Measurements from ENCODE around the gene ACAD9.

The ACAD9 gene

DNA sequence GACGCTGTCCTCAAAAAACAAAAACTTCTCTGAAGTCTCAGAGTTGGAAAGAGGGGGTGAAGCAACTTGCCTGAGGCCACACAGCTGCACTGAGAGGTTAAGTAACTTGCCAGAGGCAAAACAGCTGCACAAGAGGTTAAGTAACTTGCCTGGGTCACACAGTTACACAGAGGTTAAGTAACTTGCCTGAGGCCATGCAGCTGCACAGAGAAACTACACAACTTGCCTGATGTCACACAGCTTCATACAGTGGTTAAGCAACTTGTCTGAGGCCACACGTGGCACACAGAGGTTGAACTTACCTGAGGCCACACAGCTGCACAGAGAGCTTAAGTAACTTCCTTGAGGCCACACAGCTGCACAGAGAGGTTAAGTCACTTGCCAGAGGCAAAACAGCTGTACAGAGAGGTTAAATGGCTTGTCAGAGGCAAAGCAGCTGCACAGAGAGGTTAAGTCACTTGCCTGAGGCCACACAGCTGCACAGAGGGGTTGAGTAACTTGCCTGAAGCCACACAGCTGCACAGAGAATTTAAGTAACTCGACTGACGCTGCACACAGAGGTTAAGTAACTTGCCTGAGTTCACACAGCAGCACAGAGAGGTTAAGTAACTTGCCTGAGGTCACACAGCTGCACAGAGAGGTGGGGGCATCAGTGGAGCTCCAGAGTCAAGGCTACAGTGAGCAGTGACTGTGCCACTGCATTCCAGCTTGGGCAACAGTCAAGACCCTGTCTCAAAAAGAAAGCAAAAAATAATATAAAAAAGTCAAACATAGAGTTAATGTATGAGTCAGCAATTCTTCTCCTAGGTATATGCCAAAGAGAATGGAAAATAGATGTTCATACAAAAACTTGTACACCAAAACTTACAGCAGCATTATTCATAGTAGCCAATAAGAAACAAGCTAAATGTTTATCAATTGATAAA is 12.0 kb upstream of the ACAD9 start:
- Histone ChIP-seq H3K27me3 (ENCODE audit: control insufficient read depth in 1 of 2, insufficient read depth in 1 of 2, low read length in 2 of 2) (no peaks in the 10 kb centered on the region), H2AFZ (ENCODE audit: low read depth, low read length) (no peak overlapping the region), H3K9ac (ENCODE audit: low read length) (no peak overlapping the region), H3K18ac (ENCODE audit: low read depth in 1 of 2, low read length in 2 of 2) (no peak overlapping the region), H2BK120ac (ENCODE audit: low read depth, low read length) (no peak overlapping the region), H2BK15ac (ENCODE audit: low read depth, poor library complexity, severe bottlenecking) (no peak overlapping the region), H3K4me3 (ENCODE audit: insufficient read depth in 1 of 2, low read depth in 1 of 2, low read length in 2 of 2) (no peak overlapping the region), H3K36me3 (ENCODE audit: control insufficient read depth in 1 of 2, insufficient read depth in 2 of 2, low read depth in 1 of 2, low read length in 2 of 2) (no peaks in the 10 kb centered on the region), H3K79me1 (replicated peaks; ENCODE audit: low read length, poor library complexity, severe bottlenecking) (no peaks in the 10 kb centered on the region), H2BK5ac (ENCODE audit: low read depth, low read length, poor library complexity, severe bottlenecking) (no peak overlapping the region), H3K27ac (ENCODE audit: low read length, poor library complexity, severe bottlenecking) (no peak overlapping the region), H3K9me3 (ENCODE audit: control insufficient read depth, low read length) (no peaks in the 10 kb centered on the region), H3K4ac (ENCODE audit: low read depth in 1 of 2, low read length in 2 of 2) (no peak overlapping the region), H4K91ac (ENCODE audit: low read length) (no peak overlapping the region), H2BK12ac (ENCODE audit: low read length in 2 of 2) (no peak overlapping the region), H3K14ac (ENCODE audit: low read length in 2 of 2) (no peak overlapping the region), H3K4me1 (ENCODE audit: control insufficient read depth, insufficient read depth, low read depth, low read length) (peaks cover 1% of the 10 kb centered on the region), H2AK5ac (ENCODE audit: low read length, severe bottlenecking) (no peak overlapping the region), H4K8ac (ENCODE audit: low read length) (no peak overlapping the region), H3K4me2 (ENCODE audit: low read length, poor library complexity, severe bottlenecking) (no peak overlapping the region), H3K23ac (ENCODE audit: low read length in 2 of 2) (peak overlapping the region in 1 of 2 experiments; percentile 31)
- DNase-seq = peak; percentile 83
- WGBS = 73% methylated on average over 4 of the region's 4 CpGs

DNA sequence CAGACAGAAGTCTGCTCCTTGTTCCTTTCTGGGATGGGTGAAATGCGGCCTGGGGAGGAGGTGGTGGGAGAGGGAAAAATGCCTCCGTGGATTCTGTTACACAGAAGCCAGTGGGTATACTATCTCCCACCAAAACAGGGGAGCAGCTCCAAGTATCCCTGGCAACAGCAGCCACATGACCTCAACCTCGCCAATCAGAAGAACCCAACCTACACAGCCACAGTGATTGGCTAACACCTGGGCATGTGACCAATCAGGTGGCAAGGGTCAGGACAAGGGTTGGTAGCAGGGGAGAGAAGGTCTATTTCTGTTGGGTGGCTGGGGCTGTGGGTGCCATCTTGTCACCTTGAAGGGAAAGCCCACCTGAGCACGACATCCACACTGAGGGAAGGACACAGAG is 9.1 kb upstream of the ACAD9 start:
- no peak overlapping the region for H3K4me2 ChIP-seq (ENCODE audit: low read length, poor library complexity, severe bottlenecking)

DNA sequence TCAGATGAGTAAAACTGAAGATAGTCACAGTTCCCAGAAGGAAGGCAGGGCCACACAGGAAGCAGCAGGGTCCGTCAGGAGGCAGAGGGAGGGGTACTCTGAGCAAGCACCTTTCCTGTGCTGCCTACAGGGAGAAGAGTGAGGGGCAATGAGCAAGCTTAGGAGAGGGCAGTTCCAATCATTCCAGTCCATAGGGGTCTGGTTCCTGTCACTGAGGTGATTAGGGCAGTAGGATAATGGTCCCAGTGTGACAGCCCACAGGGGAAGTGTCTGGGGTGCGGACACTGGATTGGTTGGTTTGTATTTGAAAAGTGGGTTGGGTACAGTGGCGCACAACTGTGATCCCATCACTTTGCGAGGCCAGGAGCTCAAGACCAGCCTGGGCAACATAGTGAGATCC is 7.1 kb upstream of the ACAD9 start:
- H2BK15ac ChIP-seq (ENCODE audit: low read depth, poor library complexity, severe bottlenecking) = no peak overlapping the region
- H3K4me3 ChIP-seq (ENCODE audit: insufficient read depth in 1 of 2, low read depth in 1 of 2, low read length in 2 of 2) = no peak overlapping the region
- H3K9me3 ChIP-seq (ENCODE audit: control insufficient read depth, low read length) = no peaks in the 10 kb centered on the region
- no peak overlapping the region for H3K27ac ChIP-seq (ENCODE audit: low read length, poor library complexity, severe bottlenecking)
- no peak overlapping the region for H2BK5ac ChIP-seq (ENCODE audit: low read depth, low read length, poor library complexity, severe bottlenecking)
- no peaks in the 10 kb centered on the region for H3K79me1 ChIP-seq (replicated peaks; ENCODE audit: low read length, poor library complexity, severe bottlenecking)
- H3K36me3 ChIP-seq (ENCODE audit: control insufficient read depth in 1 of 2, insufficient read depth in 2 of 2, low read depth in 1 of 2, low read length in 2 of 2) = no peaks in the 10 kb centered on the region
- 74% methylated on average over 4 of the region's 4 CpGs for WGBS
- H4K91ac ChIP-seq (ENCODE audit: low read length) = no peak overlapping the region
- H3K4ac ChIP-seq (ENCODE audit: low read depth in 1 of 2, low read length in 2 of 2) = no peak overlapping the region
- H4K8ac ChIP-seq (ENCODE audit: low read length) = no peak overlapping the region
- no peak overlapping the region for H3K9ac ChIP-seq (ENCODE audit: low read length)
- no peak overlapping the region for H3K14ac ChIP-seq (ENCODE audit: low read length in 2 of 2)
- peaks cover 0 to 18% of the 10 kb centered on the region in 2 experiments for H3K27me3 ChIP-seq (ENCODE audit: control insufficient read depth in 1 of 2, insufficient read depth in 1 of 2, low read length in 2 of 2)
- no peak overlapping the region for H2BK12ac ChIP-seq (ENCODE audit: low read length in 2 of 2)
- H3K18ac ChIP-seq (ENCODE audit: low read depth in 1 of 2, low read length in 2 of 2) = no peak overlapping the region
- H3K4me2 ChIP-seq (ENCODE audit: low read length, poor library complexity, severe bottlenecking) = no peak overlapping the region
- peaks cover 1% of the 10 kb centered on the region for H3K4me1 ChIP-seq (ENCODE audit: control insufficient read depth, insufficient read depth, low read depth, low read length)
- H2AFZ ChIP-seq (ENCODE audit: low read depth, low read length) = no peak overlapping the region
- H2AK5ac ChIP-seq (ENCODE audit: low read length, severe bottlenecking) = no peak overlapping the region
- DNase-seq = no peak
- H3K23ac ChIP-seq (ENCODE audit: low read length in 2 of 2) = no peak overlapping the region
- no peak overlapping the region for H2BK120ac ChIP-seq (ENCODE audit: low read depth, low read length)

More for the DNA sequence above, 9.1 kb upstream of the ACAD9 start:
- Histone ChIP-seq H4K8ac (ENCODE audit: low read length) (no peak overlapping the region), H2BK120ac (ENCODE audit: low read depth, low read length) (no peak overlapping the region), H3K36me3 (ENCODE audit: control insufficient read depth in 1 of 2, insufficient read depth in 2 of 2, low read depth in 1 of 2, low read length in 2 of 2) (no peaks in the 10 kb centered on the region), H3K14ac (ENCODE audit: low read length in 2 of 2) (no peak overlapping the region), H3K4me3 (ENCODE audit: insufficient read depth in 1 of 2, low read depth in 1 of 2, low read length in 2 of 2) (no peak overlapping the region), H2AFZ (ENCODE audit: low read depth, low read length) (no peak overlapping the region), H3K27ac (ENCODE audit: low read length, poor library complexity, severe bottlenecking) (no peak overlapping the region), H3K4me1 (ENCODE audit: control insufficient read depth, insufficient read depth, low read depth, low read length) (peaks cover 1% of the 10 kb centered on the region), H3K27me3 (ENCODE audit: control insufficient read depth in 1 of 2, insufficient read depth in 1 of 2, low read length in 2 of 2) (peaks cover 0 to 17% of the 10 kb centered on the region in 2 experiments), H3K79me1 (replicated peaks; ENCODE audit: low read length, poor library complexity, severe bottlenecking) (no peaks in the 10 kb centered on the region), H2AK5ac (ENCODE audit: low read length, severe bottlenecking) (no peak overlapping the region), H3K9me3 (ENCODE audit: control insufficient read depth, low read length) (no peaks in the 10 kb centered on the region), H3K4ac (ENCODE audit: low read depth in 1 of 2, low read length in 2 of 2) (no peak overlapping the region), H3K23ac (ENCODE audit: low read length in 2 of 2) (no peak overlapping the region), H2BK12ac (ENCODE audit: low read length in 2 of 2) (no peak overlapping the region), H2BK5ac (ENCODE audit: low read depth, low read length, poor library complexity, severe bottlenecking) (no peak overlapping the region), H3K18ac (ENCODE audit: low read depth in 1 of 2, low read length in 2 of 2) (no peak overlapping the region), H3K9ac (ENCODE audit: low read length) (no peak overlapping the region), H2BK15ac (ENCODE audit: low read depth, poor library complexity, severe bottlenecking) (no peak overlapping the region), H4K91ac (ENCODE audit: low read length) (no peak overlapping the region)
- no peak for DNase-seq
- WGBS = 100% methylated on average over 2 of the region's 4 CpGs

GRCh38 chr3:128872744-128873143 is 6.7 kb upstream of the ACAD9 start:
- Histone ChIP-seq H3K9me3 (ENCODE audit: control insufficient read depth, low read length) (no peaks in the 10 kb centered on the region), H3K23ac (ENCODE audit: low read length in 2 of 2) (no peak overlapping the region), H2BK12ac (ENCODE audit: low read length in 2 of 2) (no peak overlapping the region), H4K8ac (ENCODE audit: low read length) (no peak overlapping the region), H2AK5ac (ENCODE audit: low read length, severe bottlenecking) (no peak overlapping the region), H3K27me3 (ENCODE audit: control insufficient read depth in 1 of 2, insufficient read depth in 1 of 2, low read length in 2 of 2) (peaks cover 0 to 18% of the 10 kb centered on the region in 2 experiments), H3K9ac (ENCODE audit: low read length) (no peak overlapping the region), H2BK15ac (ENCODE audit: low read depth, poor library complexity, severe bottlenecking) (no peak overlapping the region), H3K4me1 (ENCODE audit: control insufficient read depth, insufficient read depth, low read depth, low read length) (no peaks in the 10 kb centered on the region), H2BK5ac (ENCODE audit: low read depth, low read length, poor library complexity, severe bottlenecking) (no peak overlapping the region), H2BK120ac (ENCODE audit: low read depth, low read length) (no peak overlapping the region), H3K18ac (ENCODE audit: low read depth in 1 of 2, low read length in 2 of 2) (no peak overlapping the region), H4K91ac (ENCODE audit: low read length) (no peak overlapping the region), H3K79me1 (replicated peaks; ENCODE audit: low read length, poor library complexity, severe bottlenecking) (peaks cover 1% of the 10 kb centered on the region), H3K4me3 (ENCODE audit: insufficient read depth in 1 of 2, low read depth in 1 of 2, low read length in 2 of 2) (no peak overlapping the region), H3K36me3 (ENCODE audit: control insufficient read depth in 1 of 2, insufficient read depth in 2 of 2, low read depth in 1 of 2, low read length in 2 of 2) (no peaks in the 10 kb centered on the region), H3K14ac (ENCODE audit: low read length in 2 of 2) (no peak overlapping the region), H3K27ac (ENCODE audit: low read length, poor library complexity, severe bottlenecking) (no peak overlapping the region), H2AFZ (ENCODE audit: low read depth, low read length) (no peak overlapping the region), H3K4me2 (ENCODE audit: low read length, poor library complexity, severe bottlenecking) (no peak overlapping the region), H3K4ac (ENCODE audit: low read depth in 1 of 2, low read length in 2 of 2) (no peak overlapping the region)
- WGBS = 95% methylated on average over 8 of the region's 8 CpGs
- no peak for DNase-seq
